GM18511 (cell line): ENCODE measurements around the gene ADCK2.
"Not testable (repeated sequence)": the region's sequence is repeated elsewhere in the genome, so short reads cannot be mapped to it uniquely, and the experiment has no call there.

ENCODE experiments used
- ATAC-seq: cut with Tn5 transposase; IDR thresholded peaks from one replicate; pipeline ENCODE4 v1.9.1; 2021; ENCODE audit warnings: mild to moderate bottlenecking, moderate library complexity; ENCODE audit not compliant: unreplicated experiment

ADCK2 gene

DNA sequence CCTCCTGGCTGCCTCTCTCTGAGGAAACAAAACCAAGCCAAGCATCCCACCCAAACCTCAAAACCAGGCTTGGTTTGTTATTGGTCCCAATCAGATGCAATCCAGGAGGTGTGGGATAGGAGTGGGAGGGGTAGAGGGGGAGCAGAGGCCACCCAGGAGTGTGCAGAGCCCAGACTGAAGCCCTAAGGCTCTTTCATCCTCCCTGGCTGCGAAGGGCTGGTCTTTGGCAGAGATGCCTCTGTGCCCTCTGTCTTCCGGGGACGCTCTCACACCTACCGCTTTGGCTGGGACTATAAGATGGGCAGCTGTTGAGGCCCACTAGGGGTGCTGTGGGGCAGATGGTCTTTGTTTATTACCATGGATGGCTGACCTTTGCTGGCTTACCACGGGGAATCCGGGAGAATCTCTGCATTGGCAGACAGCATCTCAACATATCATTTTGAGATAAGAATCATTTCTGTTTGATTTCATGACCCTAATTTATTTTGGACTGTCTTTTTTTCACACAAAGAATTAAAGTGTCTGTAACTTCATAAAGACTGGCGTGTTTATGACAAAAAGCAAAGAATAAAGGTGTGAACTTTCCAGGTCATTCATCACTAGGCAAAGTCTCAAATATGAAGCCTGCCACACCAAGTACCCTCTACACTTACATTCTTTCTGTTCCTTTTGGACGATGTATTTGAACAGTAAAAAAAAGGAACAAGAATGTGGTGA, 25.7 kb upstream of the ADCK2 start:
- ATAC-seq: peak; percentile 87

DNA sequence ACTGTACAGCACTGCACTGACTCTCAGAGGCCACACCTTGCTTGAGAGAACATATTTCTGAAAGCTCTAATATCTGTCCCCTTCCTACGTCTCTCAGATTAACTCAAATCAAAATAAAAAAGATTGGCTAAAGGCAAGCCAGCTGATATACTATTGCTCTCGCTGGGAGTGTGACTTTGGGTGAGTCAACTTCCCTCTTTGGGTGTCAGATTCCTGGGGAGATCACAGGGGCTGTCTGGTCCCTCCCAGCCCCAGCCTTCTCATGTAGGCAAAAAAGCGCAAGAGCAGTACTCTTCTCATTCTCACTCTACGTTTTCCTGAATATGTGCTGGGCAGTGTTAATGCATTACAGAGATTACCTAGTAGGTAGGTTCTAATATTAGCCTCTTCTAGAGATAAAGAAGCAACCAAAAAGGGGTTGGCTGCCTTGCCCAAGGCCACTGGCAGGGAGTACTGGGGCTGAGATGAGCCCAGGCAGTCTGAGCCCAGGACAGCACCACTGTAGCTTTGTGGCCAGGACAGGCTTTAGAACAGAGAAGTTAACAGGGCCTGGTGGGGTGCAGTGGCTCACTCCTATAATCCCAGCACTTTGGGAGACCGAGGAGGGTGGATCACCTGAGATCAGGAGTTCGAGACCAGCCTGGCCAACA, 23.1 kb upstream of the ADCK2 start:
- no peak for ATAC-seq

DNA sequence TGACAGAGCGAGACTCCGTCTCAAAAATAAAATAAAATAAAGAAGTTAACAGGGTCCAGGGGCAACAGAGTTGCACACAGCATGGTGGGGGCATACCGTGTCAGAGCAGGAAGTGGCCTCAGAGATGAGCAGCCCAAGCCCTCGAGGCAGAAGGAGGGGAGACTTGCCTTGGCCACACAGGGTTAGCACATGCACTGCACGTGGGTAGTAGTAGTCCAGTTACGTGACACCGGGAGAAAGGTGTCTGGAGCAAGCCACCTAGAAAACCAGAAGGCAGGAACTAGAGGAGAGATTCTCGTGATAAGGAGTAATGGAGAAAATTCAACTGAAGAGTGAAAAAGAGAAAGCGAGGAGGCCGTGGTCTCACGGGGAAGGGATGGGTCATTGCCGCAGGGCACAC, 22.4 kb upstream of the ADCK2 start:
- ATAC-seq: no peak

DNA sequence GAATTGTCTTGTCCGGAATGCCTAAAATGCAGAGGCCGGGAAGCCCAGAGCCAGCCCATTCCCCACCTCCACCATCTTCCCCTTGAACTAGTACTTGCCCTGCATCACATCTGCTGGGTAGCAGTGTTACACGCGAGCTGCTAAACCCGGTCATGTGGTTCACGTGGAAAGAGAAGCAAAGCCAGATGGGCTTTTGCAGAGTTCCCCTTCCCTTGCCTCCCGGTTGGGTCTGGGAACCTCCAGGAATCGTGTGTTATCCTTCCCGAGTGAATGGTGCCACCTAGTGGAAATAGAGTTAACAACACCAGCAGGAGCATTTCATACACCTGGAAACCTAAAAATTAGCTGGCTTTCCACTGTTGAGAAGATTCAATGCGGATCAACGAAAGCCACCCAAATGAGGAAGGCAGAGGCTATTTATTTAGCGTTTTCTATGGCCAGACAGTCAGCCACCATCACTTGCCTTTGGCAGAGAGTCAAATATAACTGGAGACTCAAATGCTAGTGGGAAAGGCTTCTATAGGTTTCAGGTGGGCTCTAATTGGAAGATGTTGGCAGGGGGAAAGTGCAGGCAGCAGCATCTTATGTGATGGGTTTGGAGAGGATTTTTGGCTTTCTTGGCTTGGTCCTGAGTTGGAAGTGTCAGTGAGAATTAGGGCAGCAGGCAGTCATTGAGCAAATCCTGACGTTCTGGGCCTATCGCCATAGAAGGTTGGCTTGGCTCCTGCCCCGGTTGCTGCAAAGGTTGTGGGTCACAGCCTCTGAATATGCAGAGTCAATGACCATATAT, 19.2 kb upstream of the ADCK2 start:
- ATAC-seq: no peak

DNA sequence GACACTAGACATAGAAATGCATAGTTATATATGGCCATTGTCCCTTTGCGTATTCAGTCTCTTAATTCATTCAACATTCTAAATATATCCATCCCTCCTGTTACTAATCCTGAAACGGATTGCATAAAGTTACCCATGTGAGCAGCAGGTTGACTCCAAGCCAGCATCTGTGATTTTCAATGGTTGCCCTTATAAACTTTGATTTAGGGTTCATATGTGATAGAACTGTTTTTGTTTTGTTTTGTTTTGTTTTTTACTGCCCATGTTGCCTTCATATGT, 18.7 kb upstream of the ADCK2 start:
- ATAC-seq: no peak

DNA sequence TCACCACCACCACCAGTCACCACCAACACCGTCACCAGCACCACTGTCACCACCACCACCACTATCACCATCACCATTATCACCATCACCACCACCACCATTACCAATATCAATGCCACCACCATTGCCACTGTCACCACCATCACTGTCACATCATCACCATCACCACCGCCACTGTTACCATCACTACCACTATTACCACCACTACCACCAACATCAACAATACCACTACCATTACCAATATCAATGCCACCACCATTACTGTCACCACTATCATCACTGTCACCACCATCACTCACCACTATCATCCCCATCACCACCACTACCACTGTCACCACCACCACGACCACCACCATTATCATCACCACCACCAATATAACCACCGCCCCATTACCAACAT, 18.1 kb upstream of the ADCK2 start:
- ATAC-seq: no peak

DNA sequence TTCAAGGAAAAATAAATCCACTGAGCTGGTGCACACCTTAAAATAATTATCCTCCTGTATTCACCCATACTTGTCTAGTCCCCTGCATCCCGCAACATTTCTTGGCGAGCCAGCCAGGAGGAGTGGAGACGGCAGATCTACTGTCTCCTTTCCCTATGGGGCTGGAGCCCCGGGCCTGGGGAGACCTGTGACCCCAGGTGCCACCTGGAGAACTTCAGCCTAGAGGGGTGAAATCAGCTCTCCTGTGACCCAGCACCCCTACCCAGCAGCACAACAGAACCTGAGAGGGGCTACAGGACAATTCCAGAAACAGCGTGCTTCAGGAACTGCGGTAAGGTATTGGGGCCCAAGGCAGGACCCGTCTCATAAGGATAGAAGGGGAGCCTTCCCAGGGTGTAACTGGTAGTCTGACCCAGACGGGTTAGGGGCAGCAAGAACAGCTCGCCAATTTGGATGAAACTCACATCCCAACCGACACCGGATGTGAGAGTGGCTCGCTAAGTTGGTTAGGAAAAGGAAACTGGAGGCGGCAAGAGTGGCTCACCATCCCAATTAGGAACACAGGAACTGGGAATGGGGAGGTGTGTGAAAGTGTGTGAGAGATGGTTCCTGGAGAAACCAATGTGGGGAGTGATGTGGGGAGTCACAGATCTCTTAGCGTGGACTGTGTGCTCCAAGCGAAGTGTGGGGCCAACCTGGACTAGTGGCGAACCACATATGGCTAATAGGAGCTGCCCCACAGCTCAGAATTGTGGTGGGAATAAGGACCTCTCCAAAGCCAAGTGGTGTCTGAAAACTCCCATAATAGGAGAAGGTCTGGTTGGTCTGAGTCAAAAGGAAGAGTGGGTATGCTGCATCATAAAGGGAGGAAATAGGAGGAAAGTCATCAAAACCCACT, 17.0 kb upstream of the ADCK2 start:
- ATAC-seq: no peak

DNA sequence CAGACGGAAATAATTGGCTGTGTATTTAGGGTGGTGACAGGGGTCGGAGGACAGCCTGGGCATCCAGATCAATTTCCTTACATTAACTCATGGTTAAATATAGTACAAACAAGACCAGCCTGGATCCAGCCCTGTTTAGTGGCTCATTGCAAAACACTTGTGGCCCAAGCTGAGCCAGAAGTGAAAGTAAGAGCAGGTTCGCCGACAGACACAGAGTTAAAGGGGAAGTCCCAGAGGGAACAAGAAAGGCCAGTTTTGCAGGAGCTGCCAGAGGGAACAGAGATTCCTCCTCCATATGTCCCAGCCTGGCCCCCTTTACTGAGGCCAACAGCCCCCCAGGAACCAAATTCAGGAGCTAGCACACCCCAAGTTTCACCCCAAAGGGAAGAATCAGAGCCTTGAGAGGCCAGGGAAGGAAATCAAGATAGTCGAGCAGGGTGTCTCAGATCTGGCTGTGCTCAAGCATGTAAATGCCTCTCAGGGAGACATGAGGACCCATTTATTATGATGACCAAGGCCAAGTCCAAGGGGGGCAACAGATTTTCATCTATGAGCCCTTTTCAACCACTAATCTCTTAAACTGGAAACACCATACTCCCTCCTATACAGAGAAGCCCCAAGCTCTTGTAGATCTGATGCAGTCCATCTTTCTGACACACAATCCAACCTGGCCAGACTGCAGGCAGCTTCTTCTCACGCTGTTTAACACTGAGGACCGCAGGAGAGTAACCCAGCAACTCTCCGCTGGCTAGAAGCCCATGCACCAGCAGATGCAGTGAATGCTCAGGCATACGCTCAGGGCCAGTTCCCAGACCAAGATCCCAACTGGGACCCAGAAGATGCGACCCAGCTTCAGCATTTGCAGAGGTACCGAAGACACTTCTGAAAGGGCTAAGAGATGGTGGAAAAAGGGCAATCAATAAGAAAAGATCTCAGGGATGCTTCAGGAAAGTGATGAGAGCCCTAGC, 15.9 kb upstream of the ADCK2 start:
- peak; percentile 93 for ATAC-seq

DNA sequence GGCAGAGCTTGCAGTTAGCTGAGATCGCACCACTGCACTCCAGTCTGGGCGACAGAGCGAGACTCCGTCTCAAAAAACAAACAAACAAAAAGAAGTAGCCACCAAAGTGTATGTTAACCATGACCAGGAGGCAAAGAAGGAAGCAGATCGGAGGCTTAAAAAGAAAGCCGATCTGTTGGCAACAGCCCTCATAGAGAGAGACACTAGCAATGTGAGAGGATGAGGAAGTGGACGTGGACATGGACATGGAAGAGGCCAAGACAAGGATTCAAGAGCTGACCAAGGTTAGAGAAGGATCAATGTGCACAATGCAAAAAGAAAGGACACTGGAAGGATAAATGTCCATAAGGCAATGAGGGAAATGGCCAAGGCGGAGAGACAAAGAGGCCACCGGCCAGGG, 14.9 kb upstream of the ADCK2 start:
- no peak for ATAC-seq

DNA sequence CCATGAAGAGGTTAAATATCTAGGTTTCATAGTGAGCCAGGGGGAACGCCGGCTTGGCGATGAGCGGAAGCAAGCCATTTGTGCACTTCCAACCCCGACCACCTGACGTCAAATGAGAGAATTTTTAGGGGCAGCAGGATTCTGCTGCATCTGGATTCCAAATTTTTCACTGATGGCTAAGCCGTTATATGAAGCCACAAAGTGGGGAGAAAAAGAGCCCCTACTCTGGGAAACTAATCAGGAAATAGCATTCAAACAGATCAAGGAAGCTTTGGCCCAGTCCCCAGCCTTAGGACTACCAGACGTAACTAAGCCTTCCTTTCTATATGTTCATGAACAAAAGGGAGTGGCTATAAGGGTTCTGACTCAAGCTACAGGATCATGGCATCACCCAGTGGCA, 12.9 kb upstream of the ADCK2 start:
- no peak for ATAC-seq

DNA sequence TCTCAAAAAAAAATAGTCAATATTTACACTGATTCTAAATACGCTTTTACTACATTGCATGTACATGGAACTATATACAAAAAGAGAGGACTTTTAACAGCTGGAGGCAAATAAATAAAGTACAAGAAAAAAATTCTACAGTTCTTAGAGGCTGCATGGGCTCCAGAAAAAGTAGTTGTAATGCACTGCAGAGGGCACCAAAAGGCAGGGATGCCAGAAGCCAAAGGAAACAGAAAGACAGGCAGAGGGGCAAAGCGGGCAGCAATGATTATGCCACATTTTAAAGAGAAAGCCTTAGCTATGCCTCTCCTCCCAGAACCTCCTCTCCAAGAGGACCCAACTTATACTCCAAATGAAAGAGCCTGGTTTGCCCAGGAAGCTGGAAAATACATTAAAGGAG, 11.6 kb upstream of the ADCK2 start:
- no peak for ATAC-seq

DNA sequence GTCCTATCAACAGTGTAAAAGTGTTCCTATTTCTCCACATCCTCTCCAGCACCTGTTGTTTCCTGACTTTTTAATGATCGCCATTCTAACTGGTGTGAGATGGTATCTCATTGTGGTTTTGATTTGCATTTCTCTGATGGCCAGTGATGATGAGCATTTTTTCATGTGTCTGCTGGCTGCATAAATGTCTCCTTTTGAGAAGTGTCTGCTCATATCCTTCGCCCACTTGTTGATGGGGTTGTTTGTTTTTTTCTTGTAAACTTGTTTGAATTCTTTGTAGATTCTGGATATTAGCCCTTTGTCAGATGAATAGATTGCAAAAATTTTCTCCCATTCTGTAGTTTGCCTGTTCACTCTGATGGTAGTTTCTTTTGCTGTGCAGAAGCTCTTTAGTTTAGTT, 9.8 kb upstream of the ADCK2 start:
- not testable (repeated sequence) for ATAC-seq

DNA sequence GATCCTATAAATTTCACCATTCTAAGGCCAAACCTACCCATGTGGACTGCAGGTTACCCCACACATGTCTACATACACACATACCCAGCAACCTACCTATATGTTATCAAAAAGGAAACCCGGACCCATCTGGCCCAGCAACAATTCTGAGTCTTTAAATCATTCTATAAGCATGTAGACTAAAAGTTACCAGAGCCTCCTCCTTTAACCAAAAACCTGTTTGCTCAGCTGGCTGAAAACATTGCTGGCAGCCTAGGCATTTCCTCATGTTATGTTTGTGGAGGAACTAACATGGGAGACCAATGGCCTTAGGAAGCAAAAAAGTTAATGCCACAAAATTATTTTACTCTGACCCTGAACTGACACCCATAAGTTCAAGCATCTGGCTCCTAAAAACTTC, 5.3 kb upstream of the ADCK2 start:
- ATAC-seq: no peak

DNA sequence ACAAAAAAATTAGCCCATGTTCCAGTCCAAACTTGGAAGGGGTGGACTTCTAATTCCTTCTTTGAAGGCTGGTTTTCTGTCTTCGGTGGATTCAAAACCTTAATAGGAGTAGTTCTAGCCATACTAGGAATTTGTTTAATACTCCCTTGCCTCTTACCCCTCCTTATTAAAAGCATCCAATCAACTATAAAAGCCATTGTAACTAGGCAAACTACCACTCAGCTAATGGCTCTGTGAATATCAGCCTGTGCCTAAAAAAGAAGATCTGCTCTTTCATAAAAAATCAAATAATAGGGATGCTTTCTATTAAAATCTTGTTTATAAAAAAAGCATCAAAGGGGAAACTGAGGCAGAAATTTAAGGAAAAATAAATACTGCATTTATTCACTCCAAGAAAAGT, 4.1 kb upstream of the ADCK2 start:
- no peak for ATAC-seq

DNA sequence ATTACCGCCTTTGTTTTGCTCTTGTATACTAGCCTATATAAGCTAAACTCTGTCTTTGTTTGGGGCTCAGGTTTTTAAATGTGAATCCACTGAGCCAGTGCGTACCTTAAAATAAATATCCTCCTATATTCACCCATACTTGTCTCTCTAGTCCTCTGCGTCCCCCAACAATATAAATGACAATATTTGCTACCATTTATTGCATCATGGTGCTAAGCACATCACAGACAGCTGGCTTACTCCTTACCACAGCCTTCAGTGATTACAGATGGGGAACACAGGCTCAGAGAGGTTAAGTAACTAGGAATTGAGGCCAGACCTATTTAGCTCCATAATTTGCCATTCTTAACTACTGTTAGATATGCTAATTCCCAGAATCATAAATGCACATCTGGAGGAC, 3.4 kb upstream of the ADCK2 start:
- no peak for ATAC-seq

DNA sequence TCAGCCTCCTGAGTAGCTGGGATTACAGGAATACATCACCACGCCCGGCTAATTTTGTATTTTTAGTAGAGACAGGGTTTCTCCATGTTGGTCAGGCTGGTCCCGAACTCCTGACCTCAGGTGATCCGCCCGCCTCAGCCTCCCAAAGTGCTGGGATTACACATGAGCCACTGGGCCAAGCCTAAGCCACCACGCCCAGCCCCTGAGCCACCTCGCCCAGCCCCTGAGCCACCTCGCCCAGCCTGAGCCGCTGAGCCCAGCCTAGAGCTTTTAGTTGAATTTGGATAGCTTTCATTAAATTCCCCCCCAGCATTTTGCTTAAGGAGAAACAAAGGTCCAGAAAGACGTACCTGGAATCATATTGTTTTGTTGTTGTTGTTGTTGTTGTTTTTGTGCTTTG, 2.9 kb upstream of the ADCK2 start:
- not testable (repeated sequence) for ATAC-seq

DNA sequence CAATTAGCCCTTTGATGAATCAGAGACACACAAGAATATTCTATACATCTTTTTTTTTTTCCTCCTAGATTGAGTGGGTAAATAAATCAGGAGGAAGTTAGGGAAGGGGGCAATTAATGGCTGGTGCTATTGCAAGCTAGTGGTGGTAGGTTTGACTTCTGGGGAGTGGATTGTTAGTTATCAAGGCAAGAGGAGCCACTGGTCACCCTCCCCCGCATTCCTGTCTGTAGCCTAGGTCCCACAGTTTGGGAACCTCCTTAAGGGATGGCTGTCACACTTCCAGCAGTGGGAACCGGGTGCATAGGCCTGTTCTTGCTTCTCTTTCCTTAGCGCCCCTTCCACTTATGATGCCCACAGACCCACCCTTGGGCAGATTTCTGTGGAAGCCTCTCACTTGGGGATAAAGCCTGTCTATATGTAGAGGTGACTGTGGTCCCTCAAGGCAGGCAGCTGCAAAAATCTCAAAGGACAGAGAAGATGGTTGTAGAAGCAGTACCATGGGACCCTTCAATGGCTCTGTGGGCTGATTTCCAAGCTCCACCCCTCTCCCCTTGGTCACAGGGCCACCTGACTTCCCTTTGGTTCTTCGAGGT, 2.3 kb upstream of the ADCK2 start:
- no peak for ATAC-seq

DNA sequence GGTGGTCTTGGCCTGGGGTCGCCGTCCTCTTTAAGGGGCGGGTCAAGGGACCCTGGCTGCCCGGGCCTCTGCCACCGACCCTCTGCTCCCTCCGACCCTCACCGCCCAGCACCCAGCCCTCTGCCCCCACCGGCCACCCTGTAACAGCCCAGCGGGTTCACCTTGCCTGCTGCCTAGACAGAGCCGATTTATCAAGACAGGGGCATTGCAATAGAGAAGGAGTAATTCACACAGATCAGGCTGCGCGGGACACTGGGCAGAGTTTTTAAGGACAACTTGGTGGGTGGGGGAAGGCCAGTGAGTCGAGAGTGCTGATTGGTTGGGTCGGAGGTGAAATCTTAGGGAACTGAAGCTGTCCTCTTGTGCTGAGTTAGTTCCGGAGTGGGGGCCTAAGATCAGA, 779 bp upstream of the ADCK2 start:
- no peak for ATAC-seq

DNA sequence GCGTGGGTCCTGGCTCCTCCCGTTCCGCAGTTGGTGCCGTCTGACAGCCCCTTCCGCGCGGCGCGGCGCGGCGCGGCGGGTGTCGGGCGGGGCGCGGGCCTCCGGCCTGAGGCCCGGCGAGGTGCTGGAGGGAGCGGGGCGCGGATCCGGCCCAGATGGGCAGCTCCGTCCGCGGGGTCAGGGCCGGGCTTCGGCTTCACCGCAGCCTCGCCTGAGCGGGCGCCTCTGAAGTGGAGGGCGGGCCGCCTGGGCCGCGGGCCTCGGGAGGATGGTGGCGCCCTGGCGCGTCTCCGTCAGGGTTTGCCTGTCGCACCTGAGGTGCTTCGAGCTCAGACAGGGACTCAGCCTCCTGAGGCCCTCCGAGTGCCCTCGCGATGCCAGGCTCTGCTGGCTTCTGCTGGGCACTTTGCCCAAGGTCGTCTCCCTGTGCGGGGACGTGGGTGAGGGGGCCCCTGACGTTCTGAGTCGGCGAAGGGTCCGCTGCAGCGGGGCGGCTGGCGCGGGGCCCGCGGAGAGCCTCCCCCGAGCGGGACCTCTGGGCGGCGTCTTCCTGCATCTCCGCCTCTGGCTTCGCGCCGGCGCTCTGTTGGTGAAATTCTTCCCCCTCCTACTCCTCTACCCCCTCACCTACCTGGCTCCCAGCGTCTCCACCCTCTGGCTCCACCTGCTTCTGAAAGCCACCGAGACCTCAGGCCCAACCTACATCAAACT, 473 bp downstream of the ADCK2 start:
- peak; percentile 49 for ATAC-seq
